Ecto neural progenitor cell (in vitro differentiated cells): ENCODE results near the gene IPO7.
"Not testable (repeated sequence)": the region's sequence is repeated elsewhere in the genome, so short reads cannot be mapped to it uniquely, and the experiment has no call there.

Experiments
- DNase-seq: peaks from one replicate; pipeline ENCODE4 v3.0.0-alpha.2; 2018; ENCODE audit warnings: low spot score

Gene IPO7

GRCh38 chr11:9397746-9398680 is 13.6 kb downstream of the IPO7 start:
- DNase-seq: no peak

- no peak for DNase-seq
Observed at GRCh38 chr11:9399466-9399865, 15.0 kb downstream of the IPO7 start.

- not testable (repeated sequence) for DNase-seq
Observed at GRCh38 chr11:9401884-9402283, 17.4 kb downstream of the IPO7 start.

- DNase-seq: no peak
Observed at GRCh38 chr11:9428706-9429105, 44.3 kb downstream of the IPO7 start.

- no peak for DNase-seq
Observed at GRCh38 chr11:9438611-9439010, 54.2 kb downstream of the IPO7 start.

GRCh38 chr11:9446230-9446629 is 61.8 kb downstream of the IPO7 start:
- no peak for DNase-seq

GRCh38 chr11:9448576-9449352 is 64.3 kb downstream of the IPO7 start:
- DNase-seq: no peak

GRCh38 chr11:9452023-9452422 is 67.6 kb downstream of the IPO7 start:
- DNase-seq: not testable (repeated sequence)

- no peak for DNase-seq
Observed at GRCh38 chr11:9455722-9456121, 71.3 kb downstream of the IPO7 start.

- peak; percentile 50 for DNase-seq
Observed at GRCh38 chr11:9459667-9460321, 75.3 kb downstream of the IPO7 start.

- DNase-seq: peak; percentile 100
Observed at GRCh38 chr11:9460322-9461062, 76.0 kb downstream of the IPO7 start, which contains the start of gene ZNF143. Gene ZNF143, plus strand, starts transcription at chr11:9461012. Its CDS starts 10,297 bp downstream, at chr11:9471309.

- DNase-seq: peak; percentile 88
Observed at GRCh38 chr11:9461063-9461759, 76.8 kb downstream of the IPO7 start.

- DNase-seq: no peak
Observed at GRCh38 chr11:9461760-9462134, 77.3 kb downstream of the IPO7 start.

- no peak for DNase-seq
Observed at GRCh38 chr11:9462172-9462799, 77.8 kb downstream of the IPO7 start.

- no peak for DNase-seq
Observed at GRCh38 chr11:9462806-9463537, 78.5 kb downstream of the IPO7 start.

GRCh38 chr11:9470765-9471164 is 86.3 kb downstream of the IPO7 start:
- DNase-seq: no peak

GRCh38 chr11:9473408-9473807 is 89.0 kb downstream of the IPO7 start:
- no peak for DNase-seq

- no peak for DNase-seq
Observed at GRCh38 chr11:9479899-9480298, 95.4 kb downstream of the IPO7 start.

- no peak for DNase-seq
Observed at GRCh38 chr11:9489080-9489765, 104.8 kb downstream of the IPO7 start.
